Transverse colon (tissue), 3 donors: ENCODE results near the gene FOXO1.

ENCODE experiments used
- CTCF ChIP-seq, 5 experiments: fragments of 200-600 bp in 3 of 5; fragments of 450-650 bp in 2 of 5; sonication (generic) in 3 of 5; IDR thresholded peaks; 1 replicate in 2 of 5; 2 replicates in 3 of 5; pipeline ENCODE4 v1.5.1; 2016 to 2017; ENCODE audit warnings: antibody characterized with exemption in 5 of 5, inconsistent platforms in 3 of 5, mild to moderate bottlenecking in 2 of 5, moderate library complexity in 1 of 5
- POLR2A ChIP-seq: fragments of 450-650 bp; IDR thresholded peaks from one replicate; pipeline ENCODE4 v1.6.1; 2016; ENCODE audit warnings: antibody characterized with exemption, mild to moderate bottlenecking, moderate library complexity

GRCh38 chr13:40508767-40509342, 157.6 kb downstream of the FOXO1 start:
- TF ChIP-seq CTCF (IDR thresholded peaks at IDR 0.05) (no peak), POLR2A (no peak)
